Astrocyte (in vitro differentiated cells and primary cell): ENCODE results near the gene CEP20.

Experiments used
- EZH2 ChIP-seq: IDR thresholded peaks from 2 replicates; pipeline ENCODE4 v1.6.1; 2012; ENCODE audit warnings: mild to moderate bottlenecking, low read length, inconsistent platforms; ENCODE audit not compliant: insufficient read depth
- TF ChIP-seq, protein P1 (sequence below): IDR thresholded peaks from 2 replicates; pipeline ENCODE4 v1.5.1; 2011; ENCODE audit warnings: low read depth, mild to moderate bottlenecking, inconsistent platforms, low read length, moderate library complexity; ENCODE audit not compliant: insufficient read depth

- TF ChIP-seq, protein P1, sequence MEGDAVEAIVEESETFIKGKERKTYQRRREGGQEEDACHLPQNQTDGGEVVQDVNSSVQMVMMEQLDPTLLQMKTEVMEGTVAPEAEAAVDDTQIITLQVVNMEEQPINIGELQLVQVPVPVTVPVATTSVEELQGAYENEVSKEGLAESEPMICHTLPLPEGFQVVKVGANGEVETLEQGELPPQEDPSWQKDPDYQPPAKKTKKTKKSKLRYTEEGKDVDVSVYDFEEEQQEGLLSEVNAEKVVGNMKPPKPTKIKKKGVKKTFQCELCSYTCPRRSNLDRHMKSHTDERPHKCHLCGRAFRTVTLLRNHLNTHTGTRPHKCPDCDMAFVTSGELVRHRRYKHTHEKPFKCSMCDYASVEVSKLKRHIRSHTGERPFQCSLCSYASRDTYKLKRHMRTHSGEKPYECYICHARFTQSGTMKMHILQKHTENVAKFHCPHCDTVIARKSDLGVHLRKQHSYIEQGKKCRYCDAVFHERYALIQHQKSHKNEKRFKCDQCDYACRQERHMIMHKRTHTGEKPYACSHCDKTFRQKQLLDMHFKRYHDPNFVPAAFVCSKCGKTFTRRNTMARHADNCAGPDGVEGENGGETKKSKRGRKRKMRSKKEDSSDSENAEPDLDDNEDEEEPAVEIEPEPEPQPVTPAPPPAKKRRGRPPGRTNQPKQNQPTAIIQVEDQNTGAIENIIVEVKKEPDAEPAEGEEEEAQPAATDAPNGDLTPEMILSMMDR, result no peak
- no peak for TF ChIP-seq EZH2
Observed at GRCh38 chr16:15911198-15911597, 22.8 kb upstream of the CEP20 start.
